GM18867 (cell line): ENCODE measurements around the gene VMP1.

Experiments
- ATAC-seq: cut with Tn5 transposase; IDR thresholded peaks from one replicate; pipeline ENCODE4 v1.9.1; 2021; ENCODE audit warnings: mild to moderate bottlenecking, moderate library complexity; ENCODE audit not compliant: unreplicated experiment

Gene VMP1

DNA sequence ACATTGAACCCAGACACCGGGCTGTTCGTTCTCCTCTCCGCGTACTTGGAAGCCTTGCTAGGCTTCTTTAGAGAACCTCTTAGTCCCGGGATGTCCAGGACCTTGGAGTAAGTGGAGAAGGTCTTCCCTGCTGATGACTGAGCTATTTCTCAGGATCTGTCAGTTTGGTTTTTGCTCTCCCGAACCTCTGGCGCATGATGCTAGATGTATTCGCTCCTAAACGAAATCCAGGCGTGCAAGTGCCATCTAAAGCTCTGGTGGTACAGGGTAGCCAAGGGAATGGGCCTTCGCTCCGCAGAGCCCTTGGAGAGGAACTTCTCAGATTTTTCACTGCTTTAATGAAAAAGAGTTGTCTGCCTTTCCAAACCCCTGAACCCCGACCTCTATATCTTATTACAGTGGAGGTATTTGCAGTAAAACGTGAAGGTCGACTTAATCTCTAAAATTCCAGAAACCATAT is 547 bp downstream of the VMP1 start:
- ATAC-seq: no peak

DNA sequence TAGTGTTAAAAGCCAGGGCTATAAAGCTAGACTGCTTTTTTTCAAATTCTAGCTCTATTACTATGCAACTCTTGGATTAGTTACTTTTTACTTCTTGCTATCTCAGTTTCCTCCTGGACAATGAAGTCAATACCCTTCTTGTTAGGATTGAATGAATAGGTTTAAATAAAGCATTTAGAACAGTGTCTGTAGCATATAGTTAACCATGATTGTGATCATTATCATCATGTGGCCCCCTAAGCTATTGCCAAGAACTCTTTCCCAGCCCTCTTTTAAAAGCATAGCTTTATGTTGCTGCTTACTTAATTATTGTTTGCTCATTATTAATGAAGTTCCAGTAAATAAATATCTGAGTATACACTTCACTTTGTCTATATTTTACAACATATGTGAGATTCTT is 4.5 kb downstream of the VMP1 start:
- no peak for ATAC-seq

DNA sequence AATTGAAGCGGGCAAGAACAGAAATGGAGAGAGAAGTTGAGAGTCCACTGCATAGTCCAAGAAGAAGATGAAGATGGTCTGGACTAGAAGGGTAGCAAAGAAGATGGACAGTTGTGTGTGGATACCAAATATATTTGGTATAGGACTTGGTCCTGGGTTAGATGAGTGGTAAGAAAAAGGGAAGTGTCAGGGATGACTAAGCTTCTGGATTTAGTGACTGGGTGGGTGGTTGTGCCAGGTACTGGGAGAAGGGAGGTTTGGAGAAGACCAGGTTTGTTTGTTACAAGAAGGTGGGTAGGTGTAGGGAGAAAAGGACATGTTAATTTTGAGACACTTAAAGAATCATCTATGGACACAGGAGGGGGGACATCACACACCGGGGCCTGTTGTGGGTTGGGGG is 5.4 kb downstream of the VMP1 start:
- ATAC-seq: no peak

DNA sequence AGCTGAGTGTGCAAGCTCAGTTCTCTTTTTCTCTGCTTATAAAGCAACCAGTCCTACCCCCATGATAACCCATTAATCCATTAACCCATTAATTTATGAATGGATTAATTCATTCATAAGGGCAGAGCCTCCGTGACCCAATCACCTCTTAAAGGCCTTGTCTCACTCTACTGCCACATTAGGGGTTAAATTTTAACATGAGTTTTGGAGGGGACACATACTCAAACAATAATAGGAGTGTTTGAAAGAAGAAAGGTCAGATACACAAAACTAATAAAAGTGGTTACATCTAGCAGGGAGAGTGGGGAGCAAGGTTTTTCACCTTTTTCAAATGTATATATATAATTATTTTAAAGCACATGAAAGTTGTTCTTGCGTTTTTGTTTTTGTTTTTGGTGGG is 6.8 kb downstream of the VMP1 start:
- no peak for ATAC-seq

DNA sequence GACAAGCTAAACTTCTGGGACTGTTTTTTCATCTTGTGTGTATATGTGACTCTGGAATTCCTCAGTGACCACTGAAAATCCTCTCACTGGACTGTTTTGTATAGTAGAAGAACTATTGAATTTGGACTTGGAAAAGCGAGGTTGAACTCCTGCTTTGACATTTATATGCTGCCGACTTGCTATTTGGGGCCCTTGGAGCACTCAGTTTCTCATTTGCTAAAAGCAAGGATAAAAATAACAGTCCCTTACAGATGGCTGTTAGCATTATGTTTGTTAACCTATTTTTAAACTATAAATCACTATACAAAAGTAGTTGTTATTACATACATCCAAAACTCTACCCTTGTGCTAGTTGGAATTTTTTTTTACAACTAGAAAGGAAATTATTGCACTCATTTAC is 9.0 kb downstream of the VMP1 start:
- no peak for ATAC-seq

DNA sequence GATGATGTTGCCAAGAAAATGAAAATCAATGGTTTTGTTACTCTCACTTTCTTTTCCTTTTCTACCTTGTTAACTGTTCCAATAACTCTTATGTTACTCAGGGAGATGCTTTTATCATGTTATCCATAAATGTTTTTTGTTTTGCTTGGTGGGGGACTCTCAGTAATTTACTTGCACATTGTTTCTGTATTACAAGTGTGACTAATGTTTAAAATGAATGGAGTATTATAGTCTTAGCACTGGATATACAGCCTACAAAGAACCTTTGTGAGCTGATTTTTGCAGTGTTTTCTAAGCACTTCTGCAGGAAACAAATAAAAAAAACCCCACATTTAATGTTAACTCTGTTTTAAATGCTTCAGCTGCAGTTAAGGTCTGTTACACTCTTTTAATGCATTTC is 12.1 kb downstream of the VMP1 start:
- no peak for ATAC-seq

DNA sequence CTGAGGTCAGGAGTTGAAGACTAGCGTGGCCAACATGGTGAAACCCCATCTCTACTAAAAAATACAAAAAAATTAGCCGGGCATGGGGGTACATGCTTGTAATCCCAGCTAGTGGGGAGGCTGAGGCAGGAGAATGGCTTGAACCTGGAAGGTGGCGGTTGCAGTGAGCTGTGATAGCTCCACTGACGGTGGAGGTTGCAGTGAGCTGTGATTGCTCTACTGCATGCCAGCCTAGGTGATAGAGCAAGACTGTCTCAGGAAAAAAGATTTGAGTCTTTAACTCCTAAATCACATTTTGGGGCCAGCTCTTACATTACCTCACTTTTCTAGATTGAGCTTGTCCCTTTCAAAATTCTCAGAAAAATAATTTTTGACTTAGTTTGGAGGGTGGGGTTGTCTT is 15.2 kb downstream of the VMP1 start:
- no peak for ATAC-seq

DNA sequence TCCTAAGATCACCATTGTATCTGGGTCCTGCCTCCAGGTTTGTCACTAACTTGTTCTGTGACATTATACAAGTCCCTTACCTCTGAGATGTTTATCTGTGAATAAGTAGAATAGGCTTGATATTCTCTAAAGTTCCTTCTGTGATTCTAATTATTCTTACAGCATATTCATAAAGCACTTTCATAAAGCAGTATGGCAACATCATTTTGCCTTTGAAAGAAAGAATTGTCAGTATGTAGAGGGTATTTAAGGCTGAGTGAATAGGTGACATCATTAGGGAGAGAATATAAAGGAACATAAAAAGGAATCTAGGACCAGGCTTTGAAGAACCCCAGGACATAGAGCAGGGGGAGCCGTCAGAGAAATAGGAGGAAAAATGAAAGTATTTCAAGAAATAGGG is 15.6 kb downstream of the VMP1 start:
- no peak for ATAC-seq

DNA sequence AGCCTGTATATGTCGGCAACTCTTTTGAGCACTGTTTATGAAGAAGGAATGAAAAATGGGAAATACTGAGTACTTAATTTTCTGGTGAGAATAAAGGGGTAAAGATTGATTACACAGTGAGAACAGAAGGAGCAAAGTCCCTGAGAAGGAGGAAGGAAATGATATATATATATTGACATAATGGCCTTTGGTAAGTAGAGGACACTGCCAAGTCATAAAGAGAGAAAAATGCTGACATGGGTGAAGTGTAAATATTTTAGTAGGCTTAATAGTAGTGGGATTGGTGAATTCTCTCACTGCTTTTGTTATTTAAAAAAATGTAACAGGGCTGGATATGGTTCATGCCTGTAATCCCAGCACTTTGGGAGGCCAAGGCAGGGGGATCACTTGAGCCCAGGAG is 16.2 kb downstream of the VMP1 start:
- ATAC-seq: no peak

DNA sequence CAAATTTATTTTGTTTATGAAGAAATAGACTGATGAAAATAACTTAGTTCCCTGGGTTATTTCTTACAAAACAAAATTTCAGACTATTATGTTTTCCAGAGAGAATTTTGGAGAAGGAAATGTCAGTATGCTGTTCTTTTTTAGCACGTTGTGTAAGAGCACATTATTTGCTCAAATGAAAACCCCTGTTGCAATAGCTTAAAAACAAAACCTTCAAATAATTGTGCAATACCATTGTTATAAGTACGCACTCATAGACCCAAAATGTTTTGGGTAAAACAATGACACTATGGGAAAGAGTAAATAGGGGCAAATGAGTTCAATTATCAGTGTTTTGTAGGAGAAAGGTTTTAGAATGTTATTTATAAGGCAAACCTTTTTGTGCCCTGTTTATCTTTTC is 18.2 kb downstream of the VMP1 start:
- no peak for ATAC-seq

DNA sequence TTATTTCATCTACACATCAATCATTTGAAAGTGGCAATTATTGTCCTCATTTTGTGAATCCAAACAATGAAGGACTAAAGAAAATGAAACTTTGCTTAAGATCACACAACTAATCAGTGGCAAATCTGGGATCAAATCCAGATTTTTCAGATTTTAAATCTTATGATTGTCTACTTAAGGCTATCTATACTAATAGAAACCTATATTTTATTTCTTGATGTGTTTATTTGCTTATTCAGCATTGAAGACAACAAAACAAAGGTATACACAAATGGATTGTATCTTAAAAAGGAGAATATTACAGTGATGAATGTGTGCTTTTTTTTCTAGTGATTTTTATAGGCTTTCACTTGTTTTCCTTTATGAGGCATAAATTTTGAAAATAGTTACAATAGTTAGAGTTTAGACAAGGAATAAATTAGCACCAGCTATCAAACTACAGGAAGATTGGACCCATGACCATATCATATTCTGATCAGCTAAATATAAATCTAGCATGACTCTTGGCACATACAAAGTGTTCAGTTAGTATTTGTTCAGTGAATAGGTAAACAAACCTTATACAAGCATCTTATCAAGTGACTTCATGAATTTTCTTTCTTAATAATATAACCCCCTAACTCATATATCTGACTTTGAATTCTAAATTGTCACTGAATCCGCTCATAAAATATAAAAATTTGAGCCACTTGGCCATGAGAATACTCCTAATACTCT is 20.5 kb downstream of the VMP1 start:
- no peak for ATAC-seq

DNA sequence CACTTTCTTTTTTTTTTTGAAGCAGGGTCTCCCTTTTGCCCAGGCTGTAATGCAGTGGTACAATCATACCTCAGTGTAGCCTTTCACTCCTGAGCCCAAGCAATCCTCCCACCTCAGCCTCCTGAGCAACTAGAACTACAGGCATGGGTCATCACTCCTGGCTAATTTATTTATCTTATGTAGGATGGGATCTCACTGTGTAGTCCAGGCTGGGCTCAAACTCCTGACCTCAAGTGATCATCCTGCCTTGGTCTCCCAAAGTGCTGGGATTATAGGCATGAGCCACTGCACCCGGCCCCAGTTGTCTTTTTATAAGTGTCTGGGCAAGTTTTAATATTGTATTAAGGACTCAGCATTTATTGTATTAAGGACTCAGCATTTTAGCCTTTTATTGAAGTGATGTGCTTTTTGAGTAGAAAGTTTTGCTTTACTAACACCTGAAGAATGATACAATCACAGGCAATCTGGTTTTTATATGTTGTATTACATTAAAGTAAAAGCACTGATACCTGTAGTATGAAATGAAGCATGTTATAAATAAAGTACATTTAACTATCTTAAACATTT is 22.9 kb downstream of the VMP1 start:
- ATAC-seq: no peak

DNA sequence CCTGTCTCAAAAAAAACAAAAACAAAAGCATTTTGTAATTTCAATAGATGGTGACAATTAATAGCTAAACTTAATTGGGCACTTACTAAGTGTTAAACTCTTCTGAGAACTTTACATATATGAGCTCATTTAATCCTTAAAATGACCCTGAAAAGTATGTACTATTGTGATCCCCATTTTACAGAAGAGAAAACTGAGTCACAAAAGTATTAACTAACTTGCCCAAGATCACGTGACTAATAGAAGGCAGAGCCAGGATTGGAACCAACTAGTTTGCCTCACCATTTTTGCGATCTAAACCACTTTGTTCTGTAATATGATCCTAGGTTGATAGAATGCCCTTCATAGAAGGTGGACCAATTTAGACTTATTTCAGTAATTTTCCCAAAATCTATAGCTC is 26.2 kb downstream of the VMP1 start:
- ATAC-seq: no peak

DNA sequence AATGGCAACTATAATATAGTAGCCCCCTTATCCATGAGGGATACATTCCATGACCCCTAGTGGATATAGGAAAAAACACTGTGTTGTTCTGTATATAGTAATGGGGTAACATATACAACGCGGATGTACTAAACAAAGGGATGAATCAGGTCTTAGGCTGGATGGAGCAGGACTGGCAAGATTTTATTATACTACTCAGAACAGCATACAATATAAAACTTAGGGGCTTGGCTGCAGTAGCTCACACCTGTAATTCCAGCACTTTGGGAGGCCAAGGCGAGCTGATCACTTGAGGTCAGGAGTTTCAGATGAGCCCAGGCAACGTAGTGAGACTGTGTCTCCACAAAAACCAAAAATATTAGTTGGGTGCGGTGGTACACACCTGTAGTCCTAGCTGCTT is 26.8 kb downstream of the VMP1 start:
- ATAC-seq: no peak

DNA sequence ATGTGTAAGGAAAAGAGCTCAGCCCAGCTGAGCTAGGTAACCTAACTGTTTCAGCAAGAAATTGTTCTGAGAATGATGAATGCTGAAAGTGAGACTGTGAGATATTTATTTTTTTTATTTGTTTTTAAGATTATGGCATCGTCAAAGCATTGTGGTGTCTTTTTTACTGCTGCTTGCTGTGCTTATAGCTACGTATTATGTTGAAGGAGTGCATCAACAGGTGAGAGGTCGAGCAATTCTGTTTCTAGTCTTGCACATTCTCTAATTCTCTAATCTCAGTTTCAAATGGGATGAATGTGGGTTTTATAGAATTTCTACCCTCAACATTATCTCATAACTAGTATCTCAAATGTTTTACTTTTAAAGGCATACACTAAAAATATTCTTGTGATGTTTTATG is 29.9 kb downstream of the VMP1 start:
- ATAC-seq: no peak

DNA sequence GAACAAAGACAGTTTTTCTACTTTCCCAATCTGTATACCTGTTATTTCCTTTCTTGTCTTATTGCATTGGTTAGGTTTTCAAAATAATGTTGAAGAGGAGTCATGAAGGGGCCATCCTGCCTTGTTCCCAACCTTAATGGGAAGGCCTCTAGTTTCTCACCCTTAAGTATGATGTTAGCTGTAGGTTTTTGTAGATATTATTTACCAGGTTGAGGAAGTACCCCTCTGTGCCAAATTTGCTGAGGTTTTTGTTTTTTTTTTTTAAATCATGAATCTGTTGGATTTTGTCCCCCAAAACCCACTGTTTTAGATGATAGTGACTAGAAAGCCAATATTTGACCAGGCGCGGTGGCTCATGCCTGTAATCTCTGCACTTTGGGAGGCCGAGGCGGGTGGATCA is 36.4 kb downstream of the VMP1 start:
- ATAC-seq: no peak

DNA sequence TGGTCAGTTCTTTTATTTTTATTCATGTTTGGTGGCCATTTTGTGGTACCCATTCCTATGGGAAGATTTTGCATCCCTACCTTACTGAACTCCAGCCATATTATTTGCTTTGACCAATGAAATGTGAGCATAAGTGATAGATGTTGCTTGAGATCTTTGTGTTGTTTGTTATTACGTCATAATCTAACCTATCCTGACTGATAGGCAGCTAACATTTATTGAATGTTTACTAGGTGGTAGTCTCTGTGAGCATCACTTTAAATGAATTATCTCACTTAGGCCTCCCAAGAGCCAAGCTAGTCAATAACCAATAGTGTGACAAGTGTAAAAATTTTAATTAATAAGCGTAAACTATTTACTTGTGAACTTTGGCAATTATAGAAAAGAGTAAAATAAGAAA is 37.6 kb downstream of the VMP1 start:
- no peak for ATAC-seq

DNA sequence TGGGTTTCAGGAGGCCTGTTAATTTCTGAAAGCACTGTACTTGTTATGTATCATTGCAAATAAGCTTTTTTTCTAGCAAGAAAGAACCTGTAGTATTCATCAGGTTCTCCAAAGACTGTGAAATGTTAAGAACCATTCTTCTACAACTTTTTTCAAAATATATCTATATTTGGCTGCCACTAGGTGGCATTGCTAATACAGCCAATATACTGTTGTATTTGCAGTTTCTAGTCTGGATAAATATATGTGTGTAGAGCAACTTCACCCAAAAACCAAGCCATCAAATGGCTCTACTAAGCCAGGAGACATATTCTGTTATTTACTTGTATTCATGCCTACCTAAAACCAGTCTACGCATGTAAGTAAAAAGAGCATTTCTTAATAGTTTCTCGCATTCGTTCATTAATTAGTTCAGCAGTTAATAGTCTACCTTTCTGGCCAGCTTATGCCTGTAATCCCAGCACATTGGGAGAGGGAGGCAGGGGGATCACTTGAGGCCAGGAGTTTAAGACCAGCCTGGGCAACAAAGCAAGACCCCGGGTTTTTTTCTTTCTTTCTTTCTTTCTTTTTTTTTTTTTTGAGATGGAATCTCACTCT is 39.5 kb downstream of the VMP1 start:
- no peak for ATAC-seq

DNA sequence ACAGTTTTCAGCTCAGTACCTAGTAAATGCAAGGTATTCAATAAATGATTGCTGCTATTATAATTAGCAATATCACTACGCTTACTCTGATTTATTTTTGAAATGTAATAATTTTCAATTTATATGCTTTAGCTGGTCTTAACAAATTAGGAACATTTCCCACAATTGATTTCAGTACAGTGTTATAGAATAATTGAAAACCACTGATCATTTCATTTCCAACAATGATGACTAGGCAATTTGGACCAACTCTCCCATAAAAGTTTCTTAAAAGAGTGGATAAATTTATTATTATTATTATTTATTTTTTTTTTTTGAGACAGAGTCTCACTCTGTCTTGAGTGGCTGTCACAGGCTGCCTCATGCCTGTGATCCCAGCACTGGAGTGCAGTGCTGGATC is 41.1 kb downstream of the VMP1 start:
- no peak for ATAC-seq

DNA sequence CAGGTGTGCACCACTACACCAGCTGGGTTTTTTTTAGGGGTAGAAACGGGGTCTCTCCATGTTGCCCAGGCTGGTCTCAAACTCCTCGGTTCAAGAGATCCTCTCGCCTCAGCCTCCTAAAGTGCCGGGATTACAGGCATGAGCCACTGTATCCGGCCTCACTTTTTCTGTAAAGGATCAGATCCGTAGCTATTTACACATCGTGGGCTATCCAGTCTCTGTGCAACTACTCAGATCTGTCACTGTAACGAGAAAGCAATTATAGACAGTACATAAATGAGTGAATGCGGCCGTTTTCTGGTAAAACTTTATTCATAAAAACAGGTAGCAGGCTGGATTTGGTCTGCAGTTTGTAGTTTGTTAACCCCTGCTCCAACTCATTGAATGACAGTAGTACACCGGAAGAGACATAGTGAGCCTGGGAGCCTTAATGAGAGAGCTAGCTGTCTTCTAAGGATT is 44.5 kb downstream of the VMP1 start:
- ATAC-seq: no peak

DNA sequence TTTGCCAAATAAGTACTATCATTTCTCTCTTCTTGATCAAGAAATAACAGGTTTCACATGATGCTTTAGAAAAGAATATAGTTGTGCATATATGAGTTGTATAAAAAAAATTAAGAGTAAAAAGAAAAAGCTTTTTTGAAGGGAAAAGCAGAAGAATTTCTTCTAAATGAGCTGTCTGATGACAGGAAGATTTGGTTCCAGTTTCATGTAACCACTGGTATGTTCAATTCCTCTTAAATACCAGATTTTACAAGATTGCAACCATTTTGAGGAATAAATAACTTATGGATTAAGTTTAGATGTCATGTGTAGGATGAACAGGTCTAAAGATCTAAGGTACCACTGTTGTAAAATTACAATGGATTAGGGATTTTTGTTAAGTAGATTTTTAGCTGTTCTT is 45.0 kb downstream of the VMP1 start:
- no peak for ATAC-seq

DNA sequence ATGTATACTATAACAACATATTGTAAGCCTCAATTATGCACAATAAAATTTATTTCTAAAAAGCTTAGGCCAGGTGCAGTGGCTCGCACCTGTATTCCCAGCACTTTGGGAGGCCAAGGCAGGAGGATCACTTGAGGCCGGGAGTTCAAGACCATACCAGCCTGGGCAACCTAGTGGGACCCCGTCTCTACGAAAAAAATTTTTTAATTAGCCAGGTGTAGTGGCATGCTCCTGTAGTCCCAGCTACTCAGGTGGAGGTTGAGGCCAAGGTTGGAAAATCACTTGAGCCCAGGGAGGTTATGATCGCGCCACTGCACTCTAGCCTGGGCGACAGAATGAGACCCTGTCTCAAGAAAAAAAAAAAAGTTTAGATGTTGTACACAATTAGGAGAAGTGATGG is 45.5 kb downstream of the VMP1 start:
- ATAC-seq: no peak
